Measurements from ENCODE around the gene GYPC.

Gene GYPC, protein sequence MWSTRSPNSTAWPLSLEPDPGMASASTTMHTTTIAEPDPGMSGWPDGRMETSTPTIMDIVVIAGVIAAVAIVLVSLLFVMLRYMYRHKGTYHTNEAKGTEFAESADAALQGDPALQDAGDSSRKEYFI

DNA sequence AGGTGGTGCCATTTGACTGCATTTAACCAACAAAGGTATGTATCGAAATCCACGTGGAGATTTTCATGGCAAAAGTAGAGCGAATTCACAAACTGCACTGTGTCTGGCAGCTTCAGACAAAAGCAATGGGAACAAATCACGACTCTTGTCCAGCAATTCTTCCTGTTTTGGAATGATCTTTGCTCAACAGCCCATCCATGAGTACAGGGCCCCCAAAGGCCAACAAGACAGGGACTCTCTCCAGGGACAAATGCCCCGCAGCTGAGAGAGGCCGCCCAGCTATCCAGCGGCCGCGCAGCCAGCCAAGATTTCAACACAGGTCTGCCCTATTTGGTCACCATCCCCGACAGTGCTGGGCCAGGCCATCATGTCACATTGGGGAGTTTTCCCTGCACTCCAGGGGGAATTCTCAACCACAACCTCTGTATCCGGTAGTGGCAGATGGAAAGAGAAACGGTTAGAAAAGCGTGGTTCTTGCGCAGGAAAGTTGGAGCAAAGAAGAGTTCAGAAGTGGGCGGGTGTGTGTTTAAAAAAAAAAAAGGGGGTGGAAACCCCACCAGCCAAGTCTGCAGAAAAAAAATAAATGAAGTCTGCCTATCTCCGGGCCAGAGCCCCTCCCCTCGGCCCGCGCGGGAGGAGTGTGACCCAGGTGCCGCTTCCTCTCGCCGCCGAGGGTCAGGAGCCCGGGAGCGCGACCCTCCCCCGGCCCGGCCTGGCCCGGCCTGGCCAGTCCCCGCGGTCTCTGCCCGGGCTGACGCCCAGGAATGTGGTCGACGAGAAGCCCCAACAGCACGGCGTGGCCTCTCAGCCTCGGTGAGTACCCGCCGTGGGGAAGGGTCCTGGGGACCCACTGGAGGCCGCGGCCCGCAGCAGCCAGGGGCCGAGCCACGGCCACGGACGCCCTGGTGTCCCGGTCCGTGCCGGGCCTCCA is at the start of gene GYPC:
Gene GYPC, plus strand, starts transcription at position 659 of the 931 bp plus-strand sequence. Its CDS starts 106 bp downstream, at position 765.
- in situ Hi-C loops (cut with MboI; ENCODE audit: low sequenced_read_pairs, unreplicated experiment) = no loop called here
- TF ChIP-seq CTCF (IDR thresholded peaks at IDR 0.05; ENCODE audit: borderline replicate concordance, control extremely low read depth, extremely low read depth, insufficient read depth, missing control alignments) = no peak
- peak; percentile 83 for DNase-seq (ENCODE audit: low spot score)

DNA sequence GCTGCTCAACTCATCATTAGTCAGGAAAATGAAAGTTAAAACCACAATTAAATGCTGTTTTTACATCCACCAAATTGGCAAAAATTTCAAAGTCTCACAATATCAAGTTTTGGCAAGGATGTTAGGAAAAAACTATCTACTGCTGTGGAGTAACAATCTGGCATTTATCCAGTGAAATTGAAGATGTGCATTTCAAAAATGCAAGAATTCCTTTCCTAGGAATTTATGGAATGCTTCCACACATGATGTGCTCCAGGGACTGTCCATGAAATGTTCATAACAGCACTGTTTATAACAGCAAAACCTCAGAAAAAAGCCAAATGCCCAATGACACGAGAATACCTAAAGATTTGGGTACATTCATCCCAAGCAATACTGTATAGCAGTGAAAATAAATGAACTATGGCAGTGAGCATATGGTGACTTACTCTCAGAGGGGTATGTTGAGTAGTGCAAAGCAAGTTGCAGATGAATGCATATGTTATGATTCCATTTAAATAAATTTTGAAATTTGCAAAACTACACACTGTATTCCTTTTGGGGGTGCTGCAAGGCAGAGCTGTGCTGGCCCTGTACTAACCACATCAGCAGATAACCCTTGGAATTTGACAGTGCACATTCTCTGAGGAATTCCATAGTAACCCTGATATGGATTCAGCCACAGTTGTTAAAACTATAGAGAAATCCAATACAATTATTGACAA is 41.3 kb upstream of the GYPC start:
- TF ChIP-seq CTCF (IDR thresholded peaks at IDR 0.05; ENCODE audit: borderline replicate concordance, control extremely low read depth, extremely low read depth, insufficient read depth, missing control alignments) = no peak
- in situ Hi-C loops (cut with MboI; ENCODE audit: low sequenced_read_pairs, unreplicated experiment) = no loop called here
- no peak for DNase-seq (ENCODE audit: low spot score)

DNA sequence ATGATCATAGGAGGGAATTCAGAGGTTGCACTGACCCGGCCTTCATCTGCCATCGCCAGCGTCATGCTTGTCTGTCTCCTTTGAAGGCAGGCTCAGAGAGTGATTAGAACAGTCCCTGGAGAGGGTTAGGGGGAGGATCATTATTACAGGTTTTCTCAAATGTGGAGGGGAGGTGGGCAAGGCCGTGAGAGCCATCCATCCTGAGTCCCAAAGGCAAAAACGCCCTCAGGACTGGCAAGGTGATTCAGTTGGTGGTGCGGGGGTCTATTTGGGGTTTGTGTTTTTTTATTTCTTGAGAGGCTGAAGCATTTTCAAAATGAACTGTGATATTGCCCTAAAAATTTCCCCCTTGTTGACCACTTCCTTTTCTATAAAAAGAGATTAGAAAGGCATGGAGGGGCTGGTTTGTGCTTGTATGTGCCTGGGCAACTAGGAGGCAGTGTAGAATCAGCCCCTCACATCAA is 39.3 kb upstream of the GYPC start:
- TF ChIP-seq CTCF (IDR thresholded peaks at IDR 0.05; ENCODE audit: borderline replicate concordance, control extremely low read depth, extremely low read depth, insufficient read depth, missing control alignments) = no peak
- DNase-seq (ENCODE audit: low spot score) = no peak
- in situ Hi-C loops (cut with MboI; ENCODE audit: low sequenced_read_pairs, unreplicated experiment) = no loop called here

DNA sequence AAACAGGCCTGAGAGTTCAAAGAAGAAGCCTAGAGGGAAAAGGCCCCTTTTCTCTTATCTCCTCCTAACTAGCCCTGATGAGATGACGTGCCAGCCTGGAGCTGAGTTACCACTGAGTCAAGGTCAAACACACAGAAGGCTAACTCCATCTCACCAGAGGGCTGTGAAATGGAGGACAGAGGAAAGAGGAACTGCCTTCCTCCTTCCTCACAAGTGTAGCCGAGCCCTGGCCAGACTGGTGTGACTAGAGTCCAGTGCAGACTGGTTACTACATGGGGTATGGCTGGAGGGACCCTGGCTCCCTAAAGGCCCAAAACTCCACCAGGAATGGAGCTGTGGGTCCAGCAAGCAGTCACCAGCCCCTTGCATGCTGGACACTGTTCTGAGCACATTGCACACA is 35.7 kb upstream of the GYPC start:
- DNase-seq (ENCODE audit: low spot score) = no peak
- in situ Hi-C loops (cut with MboI; ENCODE audit: low sequenced_read_pairs, unreplicated experiment) = no loop called here
- no peak for TF ChIP-seq CTCF (IDR thresholded peaks at IDR 0.05; ENCODE audit: borderline replicate concordance, control extremely low read depth, extremely low read depth, insufficient read depth, missing control alignments)

DNA sequence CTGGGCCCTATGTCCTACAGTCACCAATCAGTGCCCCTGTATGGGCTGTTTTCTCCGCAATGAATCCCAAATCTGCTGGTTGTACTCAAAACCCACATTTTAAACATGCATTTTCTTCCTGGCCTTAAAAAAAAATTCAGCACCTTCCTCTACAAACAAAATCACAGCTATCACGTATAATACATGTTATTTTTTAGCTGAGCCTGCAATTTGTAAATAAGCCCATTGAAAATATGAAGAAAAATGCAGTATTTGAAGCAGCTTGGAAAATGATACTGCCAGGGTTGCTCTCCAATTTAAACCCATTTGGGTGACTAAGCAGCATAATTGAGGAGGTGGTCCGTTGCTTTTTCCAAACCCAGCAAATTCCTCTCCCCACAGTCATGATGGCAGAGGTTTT is 33.0 kb upstream of the GYPC start:
- TF ChIP-seq CTCF (IDR thresholded peaks at IDR 0.05; ENCODE audit: borderline replicate concordance, control extremely low read depth, extremely low read depth, insufficient read depth, missing control alignments) = no peak
- DNase-seq (ENCODE audit: low spot score) = no peak
- in situ Hi-C loops (cut with MboI; ENCODE audit: low sequenced_read_pairs, unreplicated experiment) = no loop called here

GRCh38 chr2:126627643-126628042 is 28.3 kb upstream of the GYPC start:
- no peak for TF ChIP-seq CTCF (IDR thresholded peaks at IDR 0.05; ENCODE audit: borderline replicate concordance, control extremely low read depth, extremely low read depth, insufficient read depth, missing control alignments)
- in situ Hi-C loops (cut with MboI; ENCODE audit: low sequenced_read_pairs, unreplicated experiment) = no loop called here
- no peak for DNase-seq (ENCODE audit: low spot score)
